HG02884 (cell line): ENCODE results near the gene AKR1C1.
"Not testable (repeated sequence)": the region's sequence is repeated elsewhere in the genome, so short reads cannot be mapped to it uniquely, and the experiment has no call there.

Experiments
- ATAC-seq: cut with Tn5 transposase; IDR thresholded peaks from one replicate; pipeline ENCODE4 v1.9.1; 2021; ENCODE audit warnings: mild to moderate bottlenecking, moderate library complexity; ENCODE audit not compliant: unreplicated experiment

Gene AKR1C1

DNA sequence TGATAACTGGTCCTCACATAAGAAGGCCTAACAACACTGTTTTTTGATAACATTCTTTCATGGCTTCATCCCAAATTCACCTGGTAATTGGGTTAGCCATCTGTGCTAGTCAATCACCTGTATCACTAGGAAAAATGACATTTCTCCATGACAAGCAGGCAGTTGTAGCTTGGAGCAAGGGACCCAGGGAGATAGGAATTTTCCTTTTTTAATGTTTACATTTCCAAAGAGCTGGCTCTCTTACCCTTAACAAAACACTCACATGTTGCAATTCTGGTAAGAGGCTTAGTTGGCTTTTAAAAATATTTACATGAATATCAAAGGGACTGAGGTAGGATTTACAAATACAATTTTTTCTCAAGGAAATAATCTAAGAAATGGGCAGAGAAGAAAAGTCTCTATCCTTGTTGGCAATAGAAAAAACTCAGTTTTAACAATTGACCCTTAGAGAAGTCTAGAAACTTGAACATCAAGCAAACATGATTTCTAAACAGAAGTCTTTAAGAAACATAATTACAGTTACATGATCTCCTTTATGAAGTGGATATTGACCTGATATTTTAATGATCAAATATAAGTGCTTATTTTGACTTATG is 16.1 kb upstream of the AKR1C1 start:
- ATAC-seq, result no peak

- no peak for ATAC-seq
These were observed 15.3 kb upstream of the AKR1C1 start for GRCh38 chr10:4947635-4948596.

GRCh38 chr10:4951512-4952162 is 11.6 kb upstream of the AKR1C1 start:
- not testable (repeated sequence) for ATAC-seq

- no peak for ATAC-seq
These were observed 9.8 kb upstream of the AKR1C1 start for GRCh38 chr10:4953405-4953804.

GRCh38 chr10:4956088-4956487 is 7.1 kb upstream of the AKR1C1 start:
- not testable (repeated sequence) for ATAC-seq

- not testable (repeated sequence) for ATAC-seq
These were observed 6.1 kb upstream of the AKR1C1 start for GRCh38 chr10:4956955-4957645.

GRCh38 chr10:4961558-4961957 is 1.7 kb upstream of the AKR1C1 start:
- ATAC-seq, result not testable (repeated sequence)

- not testable (repeated sequence) for ATAC-seq
These were observed 907 bp upstream of the AKR1C1 start for GRCh38 chr10:4962308-4962707.

DNA sequence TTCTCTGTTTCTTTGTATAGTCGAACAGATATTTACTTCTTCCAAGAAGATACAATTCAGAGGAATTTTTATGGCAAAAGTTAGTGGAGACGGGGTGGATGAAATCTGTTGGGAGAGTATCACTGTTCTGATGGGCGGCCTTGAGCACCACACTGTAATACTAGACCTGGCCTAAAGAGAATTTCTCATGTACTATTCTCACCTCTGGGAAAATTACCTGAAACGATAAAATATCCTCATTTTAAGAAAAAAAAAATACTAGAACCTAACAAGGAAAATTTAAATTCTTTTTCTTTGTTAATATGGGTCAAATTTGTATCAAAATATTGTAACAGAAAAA is 570 bp downstream of the AKR1C1 start:
- not testable (repeated sequence) for ATAC-seq

- not testable (repeated sequence) for ATAC-seq
These were observed 2.5 kb downstream of the AKR1C1 start for GRCh38 chr10:4965763-4966162.

DNA sequence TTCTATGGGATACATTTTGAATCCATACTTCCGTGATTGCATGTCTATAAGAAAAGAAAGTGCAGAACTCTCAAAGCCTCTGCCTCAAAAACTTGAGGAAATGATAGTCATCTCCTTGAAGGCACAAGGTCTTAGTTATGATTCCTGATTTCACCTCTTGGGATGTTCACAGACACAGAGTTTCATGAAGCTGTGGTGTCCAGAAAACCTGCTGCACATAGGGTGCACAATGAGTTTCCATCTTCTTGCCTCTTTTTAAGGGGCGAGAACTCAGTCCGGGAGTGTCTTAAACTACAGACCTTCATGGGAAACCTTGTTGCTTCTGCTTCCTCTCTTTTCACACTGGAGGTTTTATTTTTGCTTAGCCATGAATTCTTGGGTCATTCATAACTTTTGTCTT is 4.0 kb downstream of the AKR1C1 start:
- ATAC-seq, result not testable (repeated sequence)

GRCh38 chr10:4969289-4969688 is 6.1 kb downstream of the AKR1C1 start:
- ATAC-seq, result not testable (repeated sequence)

GRCh38 chr10:4970362-4970761 is 7.1 kb downstream of the AKR1C1 start:
- ATAC-seq, result not testable (repeated sequence)

GRCh38 chr10:4972369-4973142 is 9.3 kb downstream of the AKR1C1 start:
- not testable (repeated sequence) for ATAC-seq

GRCh38 chr10:4973294-4973693 is 10.1 kb downstream of the AKR1C1 start:
- not testable (repeated sequence) for ATAC-seq

GRCh38 chr10:4974400-4974799 is 11.2 kb downstream of the AKR1C1 start:
- not testable (repeated sequence) for ATAC-seq

DNA sequence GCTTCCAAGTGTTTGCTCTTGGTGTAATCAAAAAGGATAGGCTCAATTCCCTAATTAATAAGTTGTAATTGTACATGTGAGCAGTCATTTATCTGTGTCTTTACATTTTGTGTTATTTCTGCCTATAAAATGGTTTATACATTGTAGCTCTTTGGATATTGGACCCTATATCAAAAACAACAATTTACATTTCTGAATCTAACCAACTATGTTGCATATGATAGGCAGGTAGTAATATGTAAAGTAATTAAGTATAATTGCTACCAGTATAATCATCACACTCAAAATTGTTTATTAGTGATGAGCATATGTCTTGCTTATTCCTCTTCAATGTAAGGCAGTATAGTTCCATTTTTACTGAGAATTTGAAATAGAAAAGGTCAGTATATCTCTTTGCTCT is 13.8 kb downstream of the AKR1C1 start:
- no peak for ATAC-seq

DNA sequence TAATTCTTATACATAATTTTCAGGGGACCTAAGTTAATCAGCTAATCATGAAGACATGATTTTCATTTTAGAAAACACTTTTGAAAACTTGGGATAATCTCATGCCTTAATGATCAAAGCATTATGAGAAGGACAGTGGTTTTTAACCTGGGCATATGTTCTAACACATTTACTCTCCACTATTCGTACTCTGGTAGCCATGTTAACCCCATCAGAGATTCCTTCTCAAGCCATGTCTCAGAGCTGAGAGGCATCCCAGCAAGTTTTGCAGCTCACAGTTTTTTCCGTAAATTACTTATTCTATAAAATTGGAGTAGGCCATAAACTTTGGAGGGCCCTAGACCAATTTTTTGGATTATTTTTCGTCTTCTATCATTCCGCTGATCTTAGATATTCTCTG is 15.7 kb downstream of the AKR1C1 start:
- ATAC-seq, result no peak

DNA sequence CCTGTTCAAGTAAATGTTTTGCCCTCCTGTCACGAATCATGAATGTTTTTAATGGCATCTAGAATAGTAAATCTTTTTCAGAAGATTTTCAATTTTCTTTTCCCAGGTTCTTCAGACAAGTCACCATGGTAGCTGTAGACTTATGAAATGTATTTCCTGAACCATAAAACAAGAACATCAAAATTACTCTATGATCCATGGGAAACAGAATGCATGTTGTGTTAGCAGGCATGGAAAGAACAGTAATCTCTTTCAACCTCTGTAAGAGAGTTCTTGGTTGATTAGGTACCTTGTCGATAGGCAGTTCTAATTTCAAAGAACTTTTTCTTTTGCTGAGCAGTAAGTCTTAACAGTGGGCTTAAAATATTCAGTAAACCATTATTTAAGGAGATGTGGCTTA is 17.6 kb downstream of the AKR1C1 start:
- no peak for ATAC-seq

DNA sequence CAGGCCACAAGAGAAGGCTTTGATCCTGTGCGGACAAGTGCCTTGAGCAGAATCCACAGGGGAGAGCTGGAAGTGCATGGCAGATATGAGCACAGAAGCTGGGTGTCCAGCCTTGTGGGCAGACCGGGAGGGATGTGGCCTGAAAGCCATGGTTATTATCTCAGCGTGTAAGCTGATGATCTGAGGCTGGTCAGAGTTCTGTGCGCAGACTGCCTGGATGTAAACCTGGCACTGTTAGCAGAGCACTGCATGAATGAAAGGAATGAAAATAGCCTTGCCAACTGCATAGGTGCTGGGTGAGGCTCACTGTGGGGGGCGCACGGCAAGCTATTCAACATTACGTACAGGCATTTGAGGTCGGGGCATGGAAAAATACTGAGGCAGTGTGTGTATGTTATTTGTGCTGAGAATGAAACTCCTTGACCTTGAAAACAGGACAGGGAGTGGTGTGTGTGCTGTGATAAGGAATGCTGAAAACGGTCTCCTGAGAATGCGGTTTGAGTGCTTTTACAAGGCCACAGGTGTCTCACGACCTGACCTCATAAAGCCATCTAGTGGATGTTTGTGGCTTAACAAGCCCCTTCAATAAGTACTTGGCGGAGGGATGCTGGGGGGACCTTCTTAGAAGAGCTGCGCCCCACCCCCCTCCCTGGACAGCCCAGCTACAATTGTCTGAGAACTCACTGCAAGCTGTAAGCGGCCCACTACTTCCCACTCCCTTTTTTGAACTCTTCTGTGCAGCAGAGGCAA is 18.7 kb downstream of the AKR1C1 start:
- ATAC-seq, result no peak
